SJSA1 (cell line): ENCODE data around the gene DYNLRB1. TPM values are rescaled to one million over a fixed set of nuclear protein-coding genes. Genes with fewer than 3 reads are reported as not detected.

Experiments
- DNase-seq, 2 experiments: peaks; one replicate each; pipeline ENCODE4 v3.0.0-alpha.2; 2015 to 2020; ENCODE audit warnings: low spot score in 2 of 2, low read depth in 1 of 2
- H3K27ac ChIP-seq: fragments of 250-450 bp; sonication (Bioruptor Pico); 2 replicates; pipeline ENCODE4 v1.5.1; 2020; ENCODE audit warnings: mild to moderate bottlenecking, moderate library complexity
- H3K27me3 ChIP-seq: fragments of 250-450 bp; sonication (Bioruptor Pico); replicated peaks from 2 replicates; pipeline ENCODE4 v1.5.1; 2020; ENCODE audit warnings: mild to moderate bottlenecking, moderate library complexity
- H3K36me3 ChIP-seq: fragments of 250-450 bp; sonication (Bioruptor Pico); 2 replicates; pipeline ENCODE4 v1.5.1; 2020; ENCODE audit warnings: mild to moderate bottlenecking
- H3K4me1 ChIP-seq: fragments of 250-450 bp; sonication (Bioruptor Pico); replicated peaks from 2 replicates; pipeline ENCODE4 v1.6.1; 2021; ENCODE audit warnings: mild to moderate bottlenecking
- H3K4me3 ChIP-seq: fragments of 250-450 bp; sonication (Bioruptor Pico); 2 replicates; pipeline ENCODE4 v1.5.1; 2020; ENCODE audit warnings: mild to moderate bottlenecking
- H3K9me3 ChIP-seq: fragments of 250-450 bp; sonication (Bioruptor Pico); replicated peaks from 2 replicates; pipeline ENCODE4 v1.5.1; 2020; ENCODE audit warnings: mild to moderate bottlenecking
- total RNA-seq: library from RNA; depleted of rRNA; stranded (reverse); fragments of >200 nt; shearing (Covaris generic); gene quantifications from 2 replicates; pipeline ENCODE4 v1.2.3, GENCODE V29; 2014

The DYNLRB1 gene
- total RNA-seq, 1 experiment from 2014 or later, result 190 TPM

GRCh38 chr20:34561661-34562060 is 45.4 kb downstream of the DYNLRB1 start:
- no peak for DNase-seq
- Histone ChIP-seq H3K27ac (no peak overlapping the region), H3K36me3 (peaks cover 7% of the 10 kb centered on the region), H3K9me3 (no peaks in the 10 kb centered on the region), H3K4me1 (peaks cover 3% of the 10 kb centered on the region; the same call in 1 of the 2 replicates), H3K27me3 (no peaks in the 10 kb centered on the region), H3K4me3 (no peak overlapping the region)

- Histone ChIP-seq H3K27me3 (no peaks in the 10 kb centered on the region), H3K4me1 (peaks cover 3% of the 10 kb centered on the region; the same call in 1 of the 2 replicates), H3K36me3 (peaks cover 7% of the 10 kb centered on the region), H3K9me3 (no peaks in the 10 kb centered on the region), H3K4me3 (no peak overlapping the region), H3K27ac (no peak overlapping the region)
- DNase-seq, result peak in 1 of 2 experiments; percentile 14
These were observed 46.4 kb downstream of the DYNLRB1 start for GRCh38 chr20:34562641-34563040.

- no peak overlapping the region for H3K27ac ChIP-seq
- peaks cover 8% of the 10 kb centered on the region for H3K36me3 ChIP-seq
- H3K4me3 ChIP-seq, result no peak overlapping the region
- no peaks in the 10 kb centered on the region for H3K4me1 ChIP-seq
- no peaks in the 10 kb centered on the region for H3K27me3 ChIP-seq
- no peaks in the 10 kb centered on the region for H3K9me3 ChIP-seq
- DNase-seq, result no peak
These were observed 48.6 kb downstream of the DYNLRB1 start for GRCh38 chr20:34564833-34565232.

- no peak overlapping the region for H3K27ac ChIP-seq
- peaks cover 9% of the 10 kb centered on the region for H3K36me3 ChIP-seq
- H3K9me3 ChIP-seq, result no peaks in the 10 kb centered on the region
- no peak for DNase-seq
- H3K4me1 ChIP-seq, result peaks cover 6% of the 10 kb centered on the region; the same call in 1 of the 2 replicates
- H3K27me3 ChIP-seq, result no peaks in the 10 kb centered on the region
- no peak overlapping the region for H3K4me3 ChIP-seq
These were observed 51.0 kb downstream of the DYNLRB1 start for GRCh38 chr20:34566978-34567891.

- H3K9me3 ChIP-seq, result no peaks in the 10 kb centered on the region
- H3K27ac ChIP-seq, result no peak overlapping the region
- DNase-seq, result no peak
- H3K4me3 ChIP-seq, result no peak overlapping the region
- peaks cover 3% of the 10 kb centered on the region for H3K36me3 ChIP-seq
- no peaks in the 10 kb centered on the region for H3K27me3 ChIP-seq
- peaks cover 6% of the 10 kb centered on the region; the same call in 1 of the 2 replicates for H3K4me1 ChIP-seq
These were observed 52.0 kb downstream of the DYNLRB1 start for GRCh38 chr20:34567892-34568865.

GRCh38 chr20:34569598-34569997 is 53.4 kb downstream of the DYNLRB1 start:
- no peaks in the 10 kb centered on the region for H3K9me3 ChIP-seq
- no peak overlapping the region for H3K27ac ChIP-seq
- no peak for DNase-seq
- H3K27me3 ChIP-seq, result no peaks in the 10 kb centered on the region
- peaks cover 3% of the 10 kb centered on the region for H3K36me3 ChIP-seq
- no peak overlapping the region for H3K4me3 ChIP-seq
- peaks cover 6% of the 10 kb centered on the region; the same call in 1 of the 2 replicates for H3K4me1 ChIP-seq

- Histone ChIP-seq H3K27me3 (no peaks in the 10 kb centered on the region), H3K27ac (no peak overlapping the region), H3K4me3 (no peak overlapping the region), H3K36me3 (peaks cover 3% of the 10 kb centered on the region), H3K9me3 (no peaks in the 10 kb centered on the region), H3K4me1 (peaks cover 6% of the 10 kb centered on the region; the same call in 1 of the 2 replicates)
- DNase-seq, result peak in 1 of 2 experiments; percentile 7
These were observed 54.7 kb downstream of the DYNLRB1 start for GRCh38 chr20:34570859-34571306.

GRCh38 chr20:34571753-34572152 is 55.5 kb downstream of the DYNLRB1 start:
- no peak overlapping the region for H3K27ac ChIP-seq
- no peak for DNase-seq
- H3K4me1 ChIP-seq, result peaks cover 6% of the 10 kb centered on the region; the same call in 1 of the 2 replicates
- H3K36me3 ChIP-seq, result peaks cover 3% of the 10 kb centered on the region
- no peaks in the 10 kb centered on the region for H3K27me3 ChIP-seq
- H3K9me3 ChIP-seq, result no peaks in the 10 kb centered on the region
- no peak overlapping the region for H3K4me3 ChIP-seq

GRCh38 chr20:34573541-34574300 is 57.5 kb downstream of the DYNLRB1 start:
- peak in 1 of 2 experiments; percentile 22 for DNase-seq
- Histone ChIP-seq H3K36me3 (peaks cover 3% of the 10 kb centered on the region), H3K9me3 (no peaks in the 10 kb centered on the region), H3K4me1 (peaks cover 9% of the 10 kb centered on the region; the same call in 1 of the 2 replicates), H3K27me3 (no peaks in the 10 kb centered on the region), H3K4me3 (no peak overlapping the region), H3K27ac (no peak overlapping the region)

- Histone ChIP-seq H3K27ac (no peak overlapping the region), H3K36me3 (peaks cover 3% of the 10 kb centered on the region), H3K4me1 (peaks cover 16% of the 10 kb centered on the region), H3K9me3 (no peaks in the 10 kb centered on the region), H3K4me3 (no peak overlapping the region), H3K27me3 (no peaks in the 10 kb centered on the region)
- peak in 1 of 2 experiments; percentile 13 for DNase-seq
These were observed 58.2 kb downstream of the DYNLRB1 start for GRCh38 chr20:34574426-34574825.

GRCh38 chr20:34574861-34575260 is 58.6 kb downstream of the DYNLRB1 start:
- Histone ChIP-seq H3K27ac (no peak overlapping the region), H3K4me3 (no peak overlapping the region), H3K9me3 (no peaks in the 10 kb centered on the region), H3K36me3 (peaks cover 2% of the 10 kb centered on the region), H3K27me3 (no peaks in the 10 kb centered on the region), H3K4me1 (peaks cover 20% of the 10 kb centered on the region)
- DNase-seq, result peak in 1 of 2 experiments; percentile 7

GRCh38 chr20:34575271-34575670 is 59.0 kb downstream of the DYNLRB1 start:
- no peaks in the 10 kb centered on the region for H3K36me3 ChIP-seq
- peaks cover 24% of the 10 kb centered on the region for H3K4me1 ChIP-seq
- no peak overlapping the region for H3K4me3 ChIP-seq
- H3K27me3 ChIP-seq, result no peaks in the 10 kb centered on the region
- no peaks in the 10 kb centered on the region for H3K9me3 ChIP-seq
- H3K27ac ChIP-seq, result no peak overlapping the region
- DNase-seq, result peak in 1 of 2 experiments; percentile 16

GRCh38 chr20:34575756-34576155 is 59.5 kb downstream of the DYNLRB1 start:
- peaks cover 25% of the 10 kb centered on the region for H3K4me1 ChIP-seq
- H3K27ac ChIP-seq, result no peak overlapping the region
- no peaks in the 10 kb centered on the region for H3K36me3 ChIP-seq
- no peaks in the 10 kb centered on the region for H3K9me3 ChIP-seq
- DNase-seq, result no peak
- H3K27me3 ChIP-seq, result no peaks in the 10 kb centered on the region
- no peak overlapping the region for H3K4me3 ChIP-seq
